Peyer's patch (tissue), 4 donors: ENCODE data around the gene BPHL. TPM values are rescaled to one million over a fixed set of nuclear protein-coding genes. Genes with fewer than 3 reads are reported as not detected.
"Not testable (repeated sequence)": the region's sequence is repeated elsewhere in the genome, so short reads cannot be mapped to it uniquely, and the experiment has no call there.

Experiments
- DNase-seq, 3 donors: peaks; one replicate each; pipeline ENCODE4 v3.0.0-alpha.2; 2017 to 2019
- H3K27ac ChIP-seq, 4 donors: fragments of 200-600 bp; sonication (generic); one replicate each; pipeline ENCODE4 v1.5.1; 2016 to 2019
- H3K27me3 ChIP-seq, 2 donors: fragments of 200-600 bp; sonication (generic); one replicate each; pipeline ENCODE4 v1.5.1; 2019
- H3K36me3 ChIP-seq, 3 donors: fragments of 200-600 bp; sonication (generic); one replicate each; pipeline ENCODE4 v1.5.1; 2016 to 2019
- H3K4me1 ChIP-seq, 4 donors: fragments of 200-600 bp; sonication (generic); one replicate each; pipeline ENCODE4 v1.5.1; 2016 to 2019
- H3K4me3 ChIP-seq, 4 donors: fragments of 200-600 bp; sonication (generic); 1 replicate in 3 of 4; 2 replicates in 1 of 4; pipeline ENCODE4 v1.5.1; 2016 to 2019; ENCODE audit warnings: mild to moderate bottlenecking in 1 of 4
- H3K9me3 ChIP-seq, 4 donors: fragments of 200-600 bp; sonication (generic); one replicate each; pipeline ENCODE4 v1.5.1; 2016 to 2019; ENCODE audit warnings: mild to moderate bottlenecking in 1 of 4
- CTCF ChIP-seq, 6 experiments: fragments of 450-650 bp in 4 of 6; fragments of 200-600 bp in 2 of 6; sonication (generic) in 1 of 6; IDR thresholded peaks; one replicate each; pipeline ENCODE4 v1.5.1; 2017 to 2019; ENCODE audit warnings: antibody characterized with exemption in 6 of 6, mild to moderate bottlenecking in 3 of 6, moderate library complexity in 1 of 6
- POLR2A ChIP-seq, 2 donors: fragments of 450-650 bp; IDR thresholded peaks; one replicate each; pipeline ENCODE4 v1.5.1; 2017; ENCODE audit warnings: antibody characterized with exemption in 2 of 2, mild to moderate bottlenecking in 2 of 2, moderate library complexity in 2 of 2
- total RNA-seq, 4 donors: library from RNA; depleted of rRNA; stranded (reverse); fragments of >200 nt; gene quantifications; one replicate each; pipeline ENCODE4 v1.1.0, GENCODE V29; 2016

The BPHL gene
- total RNA-seq, 4 donors from 2014 or later = 21.5 to 73.1 (median 68.2) TPM

GRCh38 chr6:3194535-3195419 is 76.3 kb downstream of the BPHL start:
- no peaks in the 10 kb centered on the region for H3K36me3 ChIP-seq
- H3K27ac ChIP-seq = no peak overlapping the region
- TF ChIP-seq CTCF (IDR thresholded peaks at IDR 0.05) (no peak), POLR2A (IDR thresholded peaks at IDR 0.05) (no peak)
- no peak for DNase-seq
- no peaks in the 10 kb centered on the region for H3K9me3 ChIP-seq
- no peaks in the 10 kb centered on the region for H3K27me3 ChIP-seq
- H3K4me3 ChIP-seq = no peak overlapping the region
- no peaks in the 10 kb centered on the region for H3K4me1 ChIP-seq

DNA sequence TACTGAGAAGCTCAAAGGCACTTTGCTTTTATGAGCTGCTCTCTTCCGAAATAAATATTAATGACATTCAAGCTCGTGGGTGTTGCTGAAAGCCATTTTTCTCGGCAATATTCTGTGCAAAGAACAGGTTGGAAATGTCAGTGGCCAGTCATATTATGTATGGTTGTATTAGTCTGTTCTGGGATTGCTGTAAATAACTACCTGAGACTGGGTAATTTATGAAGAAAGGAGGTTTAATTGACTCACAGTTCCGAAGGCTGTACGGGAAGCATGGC is 76.8 kb downstream of the BPHL start:
- no peak overlapping the region for H3K27ac ChIP-seq

DNA sequence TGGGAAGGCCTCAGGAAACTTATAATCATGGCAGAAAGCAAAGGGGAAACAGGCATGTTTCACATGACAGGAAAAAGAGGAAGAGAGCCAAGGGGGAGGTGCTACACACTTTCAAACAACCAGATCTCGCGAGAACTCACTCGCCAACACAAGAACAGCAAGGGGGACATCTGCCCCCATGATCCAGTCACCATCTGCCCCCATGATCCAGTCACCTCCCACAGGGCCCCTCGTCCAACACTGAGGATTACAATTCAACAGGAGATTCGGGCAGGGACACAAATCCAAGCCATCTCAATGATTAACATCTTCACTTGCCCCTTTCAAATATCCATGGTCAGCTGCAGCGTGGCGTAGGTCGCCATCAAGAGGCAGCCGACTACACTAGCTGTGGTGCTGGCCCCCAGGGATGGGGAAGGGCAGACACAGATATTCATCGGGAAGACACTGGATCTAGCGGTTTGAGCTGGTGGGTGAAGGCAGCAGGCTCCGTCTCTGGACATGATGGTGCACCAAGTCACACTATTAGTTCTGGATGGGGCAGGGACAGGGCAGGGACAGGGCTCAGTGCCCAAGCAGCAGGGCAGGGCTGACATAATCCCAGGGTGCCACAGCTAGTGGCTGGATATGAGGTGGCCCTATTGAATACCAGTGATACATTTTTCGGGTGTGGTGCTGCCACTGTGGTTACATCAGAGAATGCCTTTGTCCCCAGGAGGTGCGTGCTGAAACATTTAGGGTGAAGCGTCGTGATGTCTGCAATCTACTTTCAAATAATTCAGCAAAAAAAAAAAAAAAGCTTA is 77.4 kb downstream of the BPHL start:
- TF ChIP-seq CTCF (IDR thresholded peaks at IDR 0.05) = peak in 1 of 6 experiments; percentile 33
- no peak for TF ChIP-seq POLR2A (IDR thresholded peaks at IDR 0.05)
- Histone ChIP-seq H3K4me3 (no peak overlapping the region), H3K9me3 (no peaks in the 10 kb centered on the region), H3K27me3 (no peaks in the 10 kb centered on the region), H3K27ac (no peak overlapping the region), H3K4me1 (no peaks in the 10 kb centered on the region), H3K36me3 (no peaks in the 10 kb centered on the region)
- DNase-seq = no peak

More for the DNA sequence above, 76.8 kb downstream of the BPHL start:
- no peak for DNase-seq
- TF ChIP-seq POLR2A (IDR thresholded peaks at IDR 0.05) (no peak), CTCF (IDR thresholded peaks at IDR 0.05) (no peak)
- no peaks in the 10 kb centered on the region for H3K9me3 ChIP-seq
- H3K27me3 ChIP-seq = no peaks in the 10 kb centered on the region
- no peaks in the 10 kb centered on the region for H3K4me1 ChIP-seq
- no peaks in the 10 kb centered on the region for H3K36me3 ChIP-seq
- H3K4me3 ChIP-seq = no peak overlapping the region

GRCh38 chr6:3196770-3197169 is 78.3 kb downstream of the BPHL start:
- TF ChIP-seq CTCF (IDR thresholded peaks at IDR 0.05) = no peak
- TF ChIP-seq POLR2A (IDR thresholded peaks at IDR 0.05) = no peak
- no peaks in the 10 kb centered on the region for H3K27me3 ChIP-seq
- H3K27ac ChIP-seq = no peak overlapping the region
- no peaks in the 10 kb centered on the region for H3K4me1 ChIP-seq
- no peaks in the 10 kb centered on the region for H3K9me3 ChIP-seq
- DNase-seq = no peak
- no peak overlapping the region for H3K4me3 ChIP-seq
- no peaks in the 10 kb centered on the region for H3K36me3 ChIP-seq

- not testable (repeated sequence) for H3K27ac ChIP-seq, H3K4me3 ChIP-seq, H3K27me3 ChIP-seq, DNase-seq, H3K9me3 ChIP-seq, H3K4me1 ChIP-seq, H3K36me3 ChIP-seq
Observed at GRCh38 chr6:3197734-3198133, 79.2 kb downstream of the BPHL start.

DNA sequence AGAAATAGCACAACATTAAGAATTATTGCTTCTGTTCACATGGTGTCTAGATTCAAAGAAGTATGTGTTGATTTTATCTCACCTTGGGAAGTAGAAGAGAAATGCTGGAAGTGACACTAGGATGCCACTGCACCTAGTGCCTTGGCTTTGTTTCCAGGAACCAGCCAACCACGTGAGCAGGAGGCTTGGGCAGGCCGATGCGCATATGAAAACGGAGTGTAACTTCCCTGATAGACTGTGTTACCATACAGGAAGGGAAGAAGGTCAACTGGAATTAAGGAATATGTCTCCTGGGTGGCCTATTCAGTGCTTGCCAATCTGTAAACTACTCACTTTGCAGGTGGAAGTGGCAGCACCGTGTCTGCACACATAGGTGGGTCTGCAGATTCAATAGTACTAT is 80.9 kb downstream of the BPHL start:
- Histone ChIP-seq H3K4me3 (no peak overlapping the region), H3K36me3 (no peaks in the 10 kb centered on the region), H3K27me3 (no peaks in the 10 kb centered on the region), H3K4me1 (no peaks in the 10 kb centered on the region), H3K27ac (no peak overlapping the region), H3K9me3 (no peaks in the 10 kb centered on the region)
- no peak for TF ChIP-seq POLR2A (IDR thresholded peaks at IDR 0.05)
- no peak for TF ChIP-seq CTCF (IDR thresholded peaks at IDR 0.05)
- no peak for DNase-seq
